Measurements from ENCODE around the gene XCL1. TPM values are rescaled to one million over a fixed set of nuclear protein-coding genes. Genes with fewer than 3 reads are reported as not detected.

XCL1 gene
- polyA plus RNA-seq, 3 donors, result 0.07 TPM; not detected in 2

DNA sequence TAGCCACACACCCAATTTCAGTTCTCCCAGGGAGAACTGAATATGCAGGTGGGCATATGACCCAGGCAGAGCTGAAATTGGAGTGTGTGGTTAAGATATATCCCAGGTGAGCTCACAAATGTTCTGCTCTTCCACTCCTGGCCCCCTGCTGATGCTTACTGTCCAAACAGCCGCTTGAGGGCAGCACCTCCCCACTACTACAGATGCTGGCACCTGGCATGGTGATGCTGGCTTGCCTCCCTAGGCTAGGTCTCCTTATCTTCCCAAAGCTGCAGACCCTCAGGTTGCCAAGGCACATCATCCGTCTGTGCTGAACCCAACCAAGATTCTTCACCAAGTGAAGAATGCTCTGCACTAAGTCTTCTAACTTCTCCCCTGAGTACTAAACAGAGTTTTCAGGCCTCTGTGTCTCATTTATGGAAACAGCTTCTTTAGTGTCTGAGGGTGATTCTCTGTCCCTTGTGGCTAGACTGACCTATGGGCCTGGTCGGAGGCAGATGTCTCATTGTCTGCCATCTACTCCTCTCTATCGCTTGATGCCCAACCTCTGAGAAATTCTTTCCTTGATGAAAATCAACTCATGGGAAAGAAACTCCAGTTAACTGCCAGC, 27.2 kb downstream of the XCL1 start:
- Histone ChIP-seq H4K20me1 (ENCODE audit: insufficient read depth, low read length) (no peaks in the 10 kb centered on the region), H3K4me2 (replicated peaks; ENCODE audit: extremely low read depth, low read length, poor library complexity, severe bottlenecking) (no peak overlapping the region), H3K27me3 (ENCODE audit: control insufficient read depth in 2 of 2, insufficient read depth in 2 of 2, low read length in 2 of 2) (no peaks in the 10 kb centered on the region), H3K4me1 (ENCODE audit: control insufficient read depth in 1 of 2, insufficient read depth in 2 of 2, low read length in 2 of 2) (no peaks in the 10 kb centered on the region), H3K9ac (ENCODE audit: insufficient read depth, low read length, poor library complexity, severe bottlenecking) (no peak overlapping the region), H3K36me3 (replicated peaks in 1 of 2; ENCODE audit: control insufficient read depth in 1 of 2, insufficient read depth in 2 of 2, low read length in 2 of 2) (no peaks in the 10 kb centered on the region), H2AFZ (ENCODE audit: insufficient read depth, low read depth, low read length, poor library complexity, severe bottlenecking) (no peak overlapping the region), H3K79me2 (ENCODE audit: insufficient read depth, low read length) (no peaks in the 10 kb centered on the region), H3K4me3 (replicated peaks in 1 of 3; ENCODE audit: low read depth in 2 of 3, low read length in 3 of 3) (no peak overlapping the region), H3K27ac (ENCODE audit: low read depth in 1 of 2, low read length in 2 of 2) (no peak overlapping the region), H3K9me3 (replicated peaks in 1 of 2; ENCODE audit: control insufficient read depth in 1 of 2, insufficient read depth in 1 of 2, low read length in 2 of 2) (no peaks in the 10 kb centered on the region)
- no peaks in the 10 kb centered on the region for H3K9me3 Mint-ChIP-seq
- peak; percentile 66 for TF ChIP-seq CTCF (IDR thresholded peaks at IDR 0.05)
- H3K36me3 Mint-ChIP-seq, result no peaks in the 10 kb centered on the region
- 41% methylated on average over 3 of the region's 4 CpGs for WGBS (ENCODE audit: insufficient coverage)
- peaks cover 0 to 2% (median 0%) of the 10 kb centered on the region in 3 donors for H3K27me3 Mint-ChIP-seq (ENCODE audit: low read depth in 3 of 3)
- H3K4me1 Mint-ChIP-seq, result no peaks in the 10 kb centered on the region
- intact Hi-C loops (cut with micrococcal nuclease), result loop anchor here (5.0 kb wide), 2 partner anchors 744 to 944 kb away; no protein-coding TSS in a partner anchor
- H3K4me3 Mint-ChIP-seq, result no peak overlapping the region
- peak overlapping the region in 1 of 7 donors; percentile 77 for H3K27ac Mint-ChIP-seq
- DNase-seq, result peak; percentile 18 to 48 (median 29)

- H3K27ac Mint-ChIP-seq, result no peak overlapping the region
- TF ChIP-seq CTCF (IDR thresholded peaks at IDR 0.05), result no peak
- no peak overlapping the region for H3K4me3 Mint-ChIP-seq
- H3K9me3 Mint-ChIP-seq, result peaks cover 0 to 2% (median 0%) of the 10 kb centered on the region in 7 donors
- no peaks in the 10 kb centered on the region for H3K79me2 ChIP-seq (ENCODE audit: insufficient read depth, low read length)
- H3K27me3 ChIP-seq (ENCODE audit: control insufficient read depth in 2 of 2, insufficient read depth in 2 of 2, low read length in 2 of 2), result no peaks in the 10 kb centered on the region
- no peaks in the 10 kb centered on the region for H3K9me3 ChIP-seq (replicated peaks in 1 of 2; ENCODE audit: control insufficient read depth in 1 of 2, insufficient read depth in 1 of 2, low read length in 2 of 2)
- H2AFZ ChIP-seq (ENCODE audit: insufficient read depth, low read depth, low read length, poor library complexity, severe bottlenecking), result no peak overlapping the region
- H3K4me3 ChIP-seq (replicated peaks in 1 of 3; ENCODE audit: low read depth in 2 of 3, low read length in 3 of 3), result no peak overlapping the region
- no peak overlapping the region for H3K27ac ChIP-seq (ENCODE audit: low read depth in 1 of 2, low read length in 2 of 2)
- H3K4me1 ChIP-seq (ENCODE audit: control insufficient read depth in 1 of 2, insufficient read depth in 2 of 2, low read length in 2 of 2), result no peaks in the 10 kb centered on the region
- intact Hi-C loops (cut with micrococcal nuclease), result no loop called here
- peaks cover 0 to 2% (median 0%) of the 10 kb centered on the region in 3 donors for H3K27me3 Mint-ChIP-seq (ENCODE audit: low read depth in 3 of 3)
- no peak overlapping the region for H3K4me2 ChIP-seq (replicated peaks; ENCODE audit: extremely low read depth, low read length, poor library complexity, severe bottlenecking)
- DNase-seq, result no peak
- H3K36me3 Mint-ChIP-seq, result no peaks in the 10 kb centered on the region
- H3K4me1 Mint-ChIP-seq, result no peaks in the 10 kb centered on the region
- H4K20me1 ChIP-seq (ENCODE audit: insufficient read depth, low read length), result no peaks in the 10 kb centered on the region
- H3K36me3 ChIP-seq (replicated peaks in 1 of 2; ENCODE audit: control insufficient read depth in 1 of 2, insufficient read depth in 2 of 2, low read length in 2 of 2), result no peaks in the 10 kb centered on the region
- H3K9ac ChIP-seq (ENCODE audit: insufficient read depth, low read length, poor library complexity, severe bottlenecking), result no peak overlapping the region
These were observed 29.0 kb downstream of the XCL1 start for GRCh38 chr1:168605443-168605842.
